Progenitor cell of endocrine pancreas (in vitro differentiated cells): ENCODE data around the gene UBE2L6. TPM values are rescaled to one million over a fixed set of nuclear protein-coding genes. Genes with fewer than 3 reads are reported as not detected.

Source experiments
- DNase-seq: peaks from one replicate; pipeline ENCODE4 v3.0.0; 2021; ENCODE audit warnings: low spot score; ENCODE audit not compliant: unreplicated experiment
- H3K27ac Mint-ChIP-seq: 2 replicates; pipeline ENCODE4 v1.8.0; 2021; ENCODE audit warnings: mild to moderate bottlenecking, moderate library complexity, mixed read lengths
- H3K27me3 Mint-ChIP-seq: 2 replicates; pipeline ENCODE4 v1.8.0; 2021; ENCODE audit warnings: mixed read lengths
- H3K36me3 Mint-ChIP-seq: 2 replicates; pipeline ENCODE4 v1.8.0; 2022; ENCODE audit warnings: mixed read lengths; ENCODE audit not compliant: insufficient read depth
- H3K4me1 Mint-ChIP-seq: 2 replicates; pipeline ENCODE4 v1.8.0; 2021; ENCODE audit warnings: low read depth, mixed read lengths
- H3K4me3 Mint-ChIP-seq: 2 replicates; pipeline ENCODE4 v1.8.0; 2021; ENCODE audit warnings: low read depth, mild to moderate bottlenecking, moderate library complexity, mixed read lengths
- H3K9me3 Mint-ChIP-seq: 2 replicates; pipeline ENCODE4 v1.8.0; 2021; ENCODE audit warnings: low read depth, mixed read lengths
- CTCF ChIP-seq: fragments of 200-600 bp; sonication (generic); IDR thresholded peaks from one replicate; pipeline ENCODE4 v1.5.0; 2021; ENCODE audit warnings: antibody characterized with exemption, mild to moderate bottlenecking; ENCODE audit not compliant: unreplicated experiment
- long read RNA-seq: library from polyadenylated mRNA; unstranded; transcript quantifications from one replicate; pipeline ENCODE4 v2.0.0, GENCODE V29; 2020
- total RNA-seq: library from RNA; stranded (reverse); gene quantifications from 2 replicates; pipeline ENCODE4 v1.2.1, GENCODE V29; 2021

The UBE2L6 gene
- total RNA-seq: 30.6 and 34.3 TPM in 2 replicates
- long read RNA-seq, transcript UBE2L6-202 (4 exons, 1,573 nt): minor isoform, 6 of 31 reads
- long read RNA-seq, transcript UBE2L6-201 (4 exons, 1,354 nt): major isoform, 24 of 31 reads
- long read RNA-seq, partial matches to known transcripts: 0 of 31 reads
- long read RNA-seq, other reads (novel, unspliced or antisense): 1 of 31 reads

- no peak for TF ChIP-seq CTCF
- peaks cover 23% of the 10 kb centered on the region for H3K4me1 Mint-ChIP-seq
- no peaks in the 10 kb centered on the region for H3K9me3 Mint-ChIP-seq
- peak within 1 kb of the TSS; percentile 95 for H3K4me3 Mint-ChIP-seq
- H3K36me3 Mint-ChIP-seq: no peaks in the 10 kb centered on the region
- peak within 1 kb of the TSS; percentile 98 for H3K27ac Mint-ChIP-seq
- peak; percentile 82 for DNase-seq
- no peaks in the 10 kb centered on the region for H3K27me3 Mint-ChIP-seq
Measured at GRCh38 chr11:57567515-57568329, at the start of gene UBE2L6. Gene UBE2L6 (minus strand): TSS chr11:57567672. CDS start chr11:57567611, 61 bp downstream.

- Mint-ChIP-seq H3K27ac (no peak overlapping the region), H3K4me3 (no peak overlapping the region), H3K9me3 (no peaks in the 10 kb centered on the region), H3K4me1 (peaks cover 3% of the 10 kb centered on the region), H3K36me3 (peaks cover 32% of the 10 kb centered on the region), H3K27me3 (no peaks in the 10 kb centered on the region)
- TF ChIP-seq CTCF: no peak
- no peak for DNase-seq
Measured at GRCh38 chr11:57616595-57616994, 49.1 kb upstream of the UBE2L6 start.

GRCh38 chr11:57615308-57615707 is 47.8 kb upstream of the UBE2L6 start:
- H3K27me3 Mint-ChIP-seq: no peaks in the 10 kb centered on the region
- H3K4me1 Mint-ChIP-seq: peaks cover 3% of the 10 kb centered on the region
- TF ChIP-seq CTCF: no peak
- H3K4me3 Mint-ChIP-seq: no peak overlapping the region
- no peak for DNase-seq
- H3K9me3 Mint-ChIP-seq: no peaks in the 10 kb centered on the region
- H3K36me3 Mint-ChIP-seq: peaks cover 34% of the 10 kb centered on the region
- H3K27ac Mint-ChIP-seq: no peak overlapping the region

- H3K9me3 Mint-ChIP-seq: no peaks in the 10 kb centered on the region
- peak overlapping the region; percentile 49 for H3K27ac Mint-ChIP-seq
- H3K4me1 Mint-ChIP-seq: peaks cover 3% of the 10 kb centered on the region
- H3K36me3 Mint-ChIP-seq: peaks cover 32% of the 10 kb centered on the region
- TF ChIP-seq CTCF: no peak
- no peak overlapping the region for H3K4me3 Mint-ChIP-seq
- DNase-seq: no peak
- no peaks in the 10 kb centered on the region for H3K27me3 Mint-ChIP-seq
Measured at GRCh38 chr11:57614234-57614772, 46.8 kb upstream of the UBE2L6 start.

GRCh38 chr11:57610170-57610569 is 42.7 kb upstream of the UBE2L6 start:
- no peak for TF ChIP-seq CTCF
- H3K36me3 Mint-ChIP-seq: peaks cover 31% of the 10 kb centered on the region
- H3K27ac Mint-ChIP-seq: no peak overlapping the region
- H3K4me1 Mint-ChIP-seq: no peaks in the 10 kb centered on the region
- no peak for DNase-seq
- H3K27me3 Mint-ChIP-seq: no peaks in the 10 kb centered on the region
- H3K9me3 Mint-ChIP-seq: no peaks in the 10 kb centered on the region
- H3K4me3 Mint-ChIP-seq: no peak overlapping the region
